HG03565 (cell line): ENCODE data around the gene DHX16.
"Not testable (repeated sequence)": the region's sequence is repeated elsewhere in the genome, so short reads cannot be mapped to it uniquely, and the experiment has no call there.

ENCODE experiments used
- ATAC-seq: cut with Tn5 transposase; IDR thresholded peaks from one replicate; pipeline ENCODE4 v1.9.1; 2021; ENCODE audit warnings: mild to moderate bottlenecking, moderate library complexity; ENCODE audit not compliant: unreplicated experiment

Gene DHX16

DNA sequence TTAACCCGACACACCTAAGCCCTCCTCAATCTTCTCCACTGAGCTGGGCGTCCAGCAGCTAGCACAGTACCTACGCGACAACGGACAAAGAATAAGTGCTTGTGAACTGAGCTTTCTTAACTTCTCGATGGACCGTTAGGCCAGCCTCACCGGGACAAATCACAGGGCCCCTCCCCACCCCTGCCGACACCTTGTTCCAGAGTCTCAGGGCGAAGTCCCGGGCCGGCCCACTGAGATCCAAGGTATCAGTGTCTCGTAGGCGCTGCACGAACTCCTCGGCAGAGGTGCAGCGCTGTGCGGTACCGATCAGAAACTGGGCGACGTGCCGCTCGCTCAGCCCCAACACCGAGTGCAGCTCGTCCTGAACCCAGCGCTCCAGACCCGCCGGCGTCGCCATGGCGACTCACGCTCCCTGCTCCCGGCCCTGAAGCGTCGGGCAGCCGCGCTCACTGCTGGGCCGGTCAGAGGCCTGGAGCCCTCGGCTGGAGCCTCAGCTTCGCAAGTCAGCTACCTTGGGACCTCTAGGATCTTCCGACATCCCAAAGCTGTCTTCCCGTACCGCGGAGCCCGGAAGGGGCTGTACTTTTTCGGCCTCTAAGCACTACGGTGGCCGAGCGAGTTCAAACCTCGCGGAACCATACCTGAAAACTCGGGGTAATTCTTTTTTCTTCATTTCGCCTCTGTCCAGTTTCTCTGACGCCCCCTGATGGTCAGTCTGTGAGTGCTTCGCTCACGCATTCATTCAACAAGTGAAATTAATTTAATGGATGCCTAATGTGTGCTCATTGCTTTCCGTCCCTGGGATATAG lies at the start of gene DHX16:
Gene DHX16, minus strand, starts transcription at position 562 of the 809 bp plus-strand sequence. Its CDS starts 165 bp downstream, at position 397.
- ATAC-seq = peak; percentile 72

DNA sequence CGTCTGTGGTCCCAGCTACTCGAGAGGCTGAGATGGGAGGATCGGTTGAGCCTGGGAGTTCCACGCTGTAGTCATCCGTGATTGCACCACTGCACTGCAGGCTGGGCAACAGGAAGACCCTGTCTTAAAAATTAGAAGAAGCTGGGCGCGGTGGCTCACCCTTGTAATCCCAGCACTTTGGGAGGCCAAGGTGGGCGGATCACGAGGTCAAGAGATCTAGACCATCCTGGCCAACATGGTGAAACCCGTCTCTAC lies 49.1 kb upstream of the DHX16 start:
- not testable (repeated sequence) for ATAC-seq

- no peak for ATAC-seq
Measured at GRCh38 chr6:30721198-30722024, 48.6 kb upstream of the DHX16 start.

- no peak for ATAC-seq
Measured at GRCh38 chr6:30720738-30721197, 48.0 kb upstream of the DHX16 start.

- peak; percentile 40 for ATAC-seq
Measured at GRCh38 chr6:30719791-30720737, 47.3 kb upstream of the DHX16 start, which contains the start of gene TUBB. Gene TUBB, plus strand, starts transcription at chr6:30720352. Its CDS starts 155 bp downstream, at chr6:30720507.

GRCh38 chr6:30719356-30719755 lies 46.5 kb upstream of the DHX16 start:
- no peak for ATAC-seq

DNA sequence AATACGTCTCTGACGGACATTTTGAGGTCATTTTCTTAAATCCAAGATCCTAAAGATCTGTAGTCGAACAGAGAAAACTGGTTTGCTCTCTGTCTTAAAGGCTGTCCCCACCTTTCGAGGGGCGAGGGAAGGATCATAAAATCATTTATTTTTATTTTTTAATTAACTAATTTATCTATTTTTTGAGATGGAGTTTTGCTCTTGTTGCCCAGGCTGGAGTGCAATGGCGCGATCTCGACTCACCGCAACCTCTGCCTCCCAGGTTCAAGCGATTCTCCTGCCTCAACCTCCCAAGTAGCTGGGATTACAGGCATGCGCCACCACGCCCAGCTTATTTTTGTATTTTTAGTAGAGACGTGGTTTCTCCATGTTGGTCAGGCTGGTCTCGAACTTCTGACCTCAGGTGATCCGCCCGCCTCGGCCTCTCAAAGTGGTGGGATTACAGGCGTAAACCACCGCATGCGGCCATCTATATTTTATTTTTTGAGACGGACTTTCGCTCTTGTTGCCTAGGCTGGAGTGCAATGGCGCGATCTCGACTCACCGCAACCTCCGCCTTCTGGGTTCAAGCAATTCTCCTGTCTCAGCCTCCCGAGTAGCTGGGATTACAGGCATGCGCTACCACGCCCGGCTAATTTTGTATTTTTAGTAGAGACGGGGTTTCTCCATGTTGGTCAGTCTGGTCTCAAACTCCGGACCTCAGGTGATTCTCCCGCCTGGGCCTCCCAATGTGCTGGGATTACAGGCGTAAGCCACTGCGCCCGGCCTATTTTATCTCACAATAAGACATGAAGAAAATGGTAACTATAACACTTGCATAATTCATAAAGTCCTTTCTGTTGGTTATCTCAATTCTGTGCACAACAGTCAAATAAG lies 45.3 kb upstream of the DHX16 start:
- not testable (repeated sequence) for ATAC-seq

- peak; percentile 56 for ATAC-seq
Measured at GRCh38 chr6:30717129-30717844, 44.5 kb upstream of the DHX16 start, which contains the start of gene MDC1. Gene MDC1, minus strand, starts transcription at chr6:30717281. Its CDS starts 2,106 bp downstream, at chr6:30715175.

GRCh38 chr6:30716879-30717128 lies 44.0 kb upstream of the DHX16 start:
- no peak for ATAC-seq

DNA sequence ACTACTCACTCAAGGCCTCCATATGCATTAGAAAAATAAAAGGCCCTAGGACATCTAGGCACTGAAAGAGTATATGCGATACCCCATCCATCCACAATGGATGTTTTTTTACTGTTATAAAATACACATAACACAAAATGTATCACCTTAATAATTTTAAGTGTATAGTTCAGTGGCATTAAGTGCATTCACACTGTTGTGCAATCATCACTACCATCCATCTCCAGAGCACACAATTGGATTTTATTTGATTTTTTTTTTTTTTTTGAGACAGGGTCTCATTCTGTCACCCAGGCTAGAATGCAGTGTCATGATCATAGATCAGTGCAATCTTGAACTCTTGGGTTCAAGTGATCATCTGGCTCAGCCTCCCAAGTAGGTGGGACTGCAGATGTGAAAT lies 41.5 kb upstream of the DHX16 start:
- no peak for ATAC-seq

GRCh38 chr6:30712441-30712945 lies 39.7 kb upstream of the DHX16 start:
- no peak for ATAC-seq

GRCh38 chr6:30711758-30712380 lies 39.1 kb upstream of the DHX16 start:
- no peak for ATAC-seq

- ATAC-seq = no peak
Measured at GRCh38 chr6:30709101-30709868, 36.5 kb upstream of the DHX16 start.

DNA sequence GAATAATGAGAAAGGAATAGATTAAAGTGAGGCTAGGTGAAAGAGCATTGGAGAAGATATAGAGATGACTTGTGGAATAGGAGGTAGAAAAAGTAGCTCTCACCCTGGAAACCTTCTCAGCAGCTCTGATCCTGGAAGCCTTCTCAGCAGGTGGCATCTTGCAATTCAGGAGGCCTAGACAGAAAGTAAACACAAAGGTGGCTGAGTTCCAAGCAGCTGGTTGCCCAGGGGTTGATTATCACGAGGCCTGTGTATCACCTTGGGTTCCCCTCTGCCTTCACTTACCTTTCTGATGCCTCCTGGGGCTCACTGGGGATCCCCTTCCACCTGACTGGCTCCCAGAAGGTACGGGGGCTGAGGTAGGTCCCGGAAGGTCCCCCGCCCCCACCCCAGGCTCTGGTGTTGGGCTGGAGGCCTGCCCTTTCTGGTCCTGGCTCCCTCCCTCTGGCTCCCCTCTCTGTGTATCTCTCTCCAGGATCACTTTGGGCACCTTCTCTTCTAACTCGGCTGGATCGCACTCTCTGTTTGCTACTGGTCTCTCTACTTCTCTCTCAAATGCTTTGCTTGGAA lies 34.6 kb upstream of the DHX16 start:
- no peak for ATAC-seq

DNA sequence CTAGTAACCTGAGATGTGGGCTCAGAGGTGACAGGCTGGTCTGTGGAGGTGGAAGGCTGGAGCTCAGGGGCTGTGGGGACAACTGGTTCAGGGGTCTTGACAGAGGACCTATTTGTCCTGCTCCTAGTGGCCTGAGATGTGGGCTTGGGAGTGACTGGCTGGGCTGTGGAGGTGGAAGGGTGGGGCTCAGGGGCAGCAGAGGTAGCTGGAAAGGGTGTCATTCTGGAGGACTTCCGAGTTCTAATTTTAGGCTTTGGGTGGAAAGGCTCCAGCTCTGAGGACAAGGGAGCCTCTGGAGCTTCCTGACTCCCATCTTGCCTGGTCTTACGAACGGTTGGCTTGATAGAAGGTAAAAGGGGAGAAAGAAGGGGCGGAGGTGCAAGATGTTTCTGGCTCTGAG lies 32.8 kb upstream of the DHX16 start:
- ATAC-seq = no peak

DNA sequence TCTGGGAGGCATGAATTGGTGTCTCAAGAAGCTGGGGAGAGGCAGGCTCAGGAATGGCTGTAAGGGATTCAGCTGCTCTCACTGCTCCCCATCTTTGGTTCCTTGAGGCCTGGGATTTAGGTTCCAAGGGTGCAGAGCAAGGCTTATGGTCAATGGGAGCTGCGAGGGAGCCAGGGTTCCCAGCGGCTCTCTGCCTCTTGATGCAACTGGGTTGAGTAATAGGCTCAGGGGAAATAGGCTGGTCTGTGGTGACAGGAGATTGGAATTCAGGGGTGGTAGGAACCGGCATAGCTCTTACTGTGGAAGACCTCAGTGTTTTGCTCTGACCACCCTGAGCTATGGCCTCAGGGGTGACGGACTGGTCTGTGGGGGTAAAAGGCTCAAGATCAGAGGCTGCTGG lies 31.0 kb upstream of the DHX16 start:
- ATAC-seq = no peak

DNA sequence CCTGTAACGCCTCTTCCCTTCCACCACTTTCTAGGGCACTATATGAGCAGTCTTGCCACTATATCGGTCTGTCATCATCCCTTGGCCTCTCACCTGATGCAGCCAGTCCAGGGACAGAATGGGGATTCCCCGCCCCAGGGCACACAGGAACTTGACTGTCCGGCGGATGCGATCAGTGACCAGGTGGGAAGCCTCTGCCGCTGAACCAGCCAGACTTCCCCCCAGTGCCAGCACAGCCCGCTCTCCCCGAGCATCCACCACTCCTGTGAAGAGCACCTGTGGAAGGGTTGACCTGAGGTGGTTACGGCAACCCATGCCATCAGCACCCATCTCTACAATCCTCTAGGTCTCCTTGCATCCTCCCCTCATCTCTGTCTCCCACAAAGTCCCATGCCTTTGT lies 30.2 kb upstream of the DHX16 start:
- no peak for ATAC-seq

- ATAC-seq = no peak
Measured at GRCh38 chr6:30700340-30700739, 27.5 kb upstream of the DHX16 start.
